Stimulated activated CD4-positive, alpha-beta T cell treated with anti-CD3 and anti-CD28 coated beads, Interleukin-1b, Interleukin-23, amount 100 ng/mL, for 4 hours (primary cell): ENCODE results near the gene PTPRK.

Source experiments
- DNase-seq, 2 donors: peaks; one replicate each; pipeline ENCODE4 v3.0.0-alpha.2; 2020; ENCODE audit warnings: low read depth in 2 of 2

PTPRK gene

GRCh38 chr6:128284128-128284527 lies 236.3 kb downstream of the PTPRK start:
- DNase-seq: no peak

GRCh38 chr6:128282961-128283360 lies 237.4 kb downstream of the PTPRK start:
- no peak for DNase-seq

GRCh38 chr6:128280960-128281359 lies 239.4 kb downstream of the PTPRK start:
- no peak for DNase-seq

GRCh38 chr6:128280066-128280465 lies 240.3 kb downstream of the PTPRK start:
- no peak for DNase-seq

- DNase-seq: no peak
Observed at GRCh38 chr6:128278836-128279235, 241.6 kb downstream of the PTPRK start.

GRCh38 chr6:128277379-128277778 lies 243.0 kb downstream of the PTPRK start:
- no peak for DNase-seq

GRCh38 chr6:128276311-128276710 lies 244.1 kb downstream of the PTPRK start:
- no peak for DNase-seq

GRCh38 chr6:128275681-128276080 lies 244.7 kb downstream of the PTPRK start:
- DNase-seq: no peak

- DNase-seq: no peak
Observed at GRCh38 chr6:128275030-128275429, 245.4 kb downstream of the PTPRK start.

GRCh38 chr6:128271527-128271926 lies 248.9 kb downstream of the PTPRK start:
- no peak for DNase-seq

- DNase-seq: no peak
Observed at GRCh38 chr6:128271011-128271410, 249.4 kb downstream of the PTPRK start.

GRCh38 chr6:128266946-128267345 lies 253.5 kb downstream of the PTPRK start:
- DNase-seq: no peak

GRCh38 chr6:128265706-128266105 lies 254.7 kb downstream of the PTPRK start:
- DNase-seq: no peak

GRCh38 chr6:128259730-128260685 lies 260.4 kb downstream of the PTPRK start:
- no peak for DNase-seq

- no peak for DNase-seq
Observed at GRCh38 chr6:128259029-128259724, 261.2 kb downstream of the PTPRK start.

GRCh38 chr6:128256095-128256494 lies 264.3 kb downstream of the PTPRK start:
- DNase-seq: no peak

GRCh38 chr6:128252341-128253176 lies 267.8 kb downstream of the PTPRK start:
- no peak for DNase-seq

- DNase-seq: no peak
Observed at GRCh38 chr6:128251445-128252340, 268.7 kb downstream of the PTPRK start.

GRCh38 chr6:128250370-128251070 lies 269.9 kb downstream of the PTPRK start:
- no peak for DNase-seq

GRCh38 chr6:128249429-128249828 lies 271.0 kb downstream of the PTPRK start:
- DNase-seq: no peak
